Endodermal cell (in vitro differentiated cells): ENCODE results near the gene ENO4. TPM values are rescaled to one million over a fixed set of nuclear protein-coding genes. Genes with fewer than 3 reads are reported as not detected.

Experiments
- DNase-seq: peaks from one replicate; pipeline ENCODE4 v3.0.0-alpha.2; 2017
- H3K27ac ChIP-seq: 2 replicates; pipeline ENCODE4 v1.5.1; 2013; ENCODE audit warnings: mild to moderate bottlenecking, low read depth, low read length, moderate library complexity
- H3K27me3 ChIP-seq: 2 replicates; pipeline ENCODE4 v1.6.1; 2013; ENCODE audit warnings: mild to moderate bottlenecking, low read length, moderate library complexity; ENCODE audit not compliant: insufficient read depth, control insufficient read depth, poor library complexity, severe bottlenecking
- H3K36me3 ChIP-seq: 2 replicates; pipeline ENCODE4 v1.7.0; 2013; ENCODE audit warnings: mild to moderate bottlenecking, low read length, moderate library complexity; ENCODE audit not compliant: control insufficient read depth, insufficient read depth
- H3K4me1 ChIP-seq: one replicate; pipeline ENCODE4 v1.7.0; 2013; ENCODE audit warnings: low read length; ENCODE audit not compliant: control insufficient read depth, insufficient read depth
- H3K4me3 ChIP-seq: 2 replicates; pipeline ENCODE4 v1.5.1; 2013; ENCODE audit warnings: mild to moderate bottlenecking, low read length, moderate library complexity
- H3K9ac ChIP-seq: 2 replicates; pipeline ENCODE4 v1.6.1; 2013; ENCODE audit warnings: mild to moderate bottlenecking, low read length, moderate library complexity; ENCODE audit not compliant: poor library complexity, severe bottlenecking; ENCODE audit errors: extremely low read depth
- H3K9me3 ChIP-seq: 2 replicates; pipeline ENCODE4 v1.6.1; 2013; ENCODE audit warnings: mild to moderate bottlenecking, low read length, moderate library complexity; ENCODE audit not compliant: control insufficient read depth
- H3K27ac Mint-ChIP-seq: 2 replicates; pipeline ENCODE4 v1.8.0; 2020; ENCODE audit warnings: mixed read lengths
- H3K27me3 Mint-ChIP-seq: 2 replicates; pipeline ENCODE4 v1.8.0; 2021; ENCODE audit warnings: mild to moderate bottlenecking, mixed read lengths; ENCODE audit not compliant: insufficient read depth
- H3K36me3 Mint-ChIP-seq: 2 replicates; pipeline ENCODE4 v1.8.0; 2020; ENCODE audit warnings: low read depth, mixed read lengths
- H3K4me1 Mint-ChIP-seq: 2 replicates; pipeline ENCODE4 v1.8.0; 2020; ENCODE audit warnings: mixed read lengths
- H3K4me3 Mint-ChIP-seq: 2 replicates; pipeline ENCODE4 v1.8.0; 2020; ENCODE audit warnings: mild to moderate bottlenecking, moderate library complexity, mixed read lengths
- H3K9me3 Mint-ChIP-seq: 2 replicates; pipeline ENCODE4 v1.8.0; 2020; ENCODE audit warnings: mild to moderate bottlenecking, mixed read lengths
- CTCF ChIP-seq: fragments of 200-600 bp; sonication (generic); conservative IDR thresholded peaks from 2 replicates; pipeline ENCODE4 v1.5.0; 2021; ENCODE audit warnings: antibody characterized with exemption, mild to moderate bottlenecking
- WGBS, 2 experiments: methylation state at CpG; one replicate each; pipeline versions ENCODE4 v1.1.5 to v1.1.7; 2013; ENCODE audit warnings: missing lambda C conversion rate in 2 of 2, mixed read lengths in 1 of 2; ENCODE audit not compliant: insufficient coverage in 1 of 2, insufficient read length in 1 of 2; 5-methylcytosine and 5-hydroxymethylcytosine counted together
- total RNA-seq, 2 donors: library from RNA; stranded (reverse); fragmentation: NEBNext Ultra II Directional in 1 of 2; extraction: Animal tissue kit (Norgen Biotek cat#: 25700) in 1 of 2; gene quantifications; 2 replicates in 1 of 2; 3 replicates in 1 of 2; pipeline ENCODE4 v1.2.1, GENCODE V29; 2021

ENO4 gene
- total RNA-seq, 2 donors from 2014 or later = 1.1 to 2.2 TPM

- Histone ChIP-seq H3K9ac (no peak overlapping the region), H3K27ac (no peak overlapping the region), H3K4me1 (no peaks in the 10 kb centered on the region), H3K4me3 (no peak overlapping the region), H3K27me3 (no peaks in the 10 kb centered on the region), H3K9me3 (no peaks in the 10 kb centered on the region), H3K36me3 (no peaks in the 10 kb centered on the region)
- Mint-ChIP-seq H3K27ac (no peak overlapping the region), H3K4me3 (no peak overlapping the region), H3K4me1 (peaks cover 10% of the 10 kb centered on the region), H3K9me3 (no peaks in the 10 kb centered on the region), H3K27me3 (peaks cover 15% of the 10 kb centered on the region), H3K36me3 (no peaks in the 10 kb centered on the region)
- TF ChIP-seq CTCF = no peak
- DNase-seq = no peak
- WGBS, 2 experiments = 88 to 89% methylated on average over 17 to 22 of the region's 22 CpGs
These were observed 45.6 kb upstream of the ENO4 start for GRCh38 chr10:116803451-116804249.

- no peak overlapping the region for H3K4me3 Mint-ChIP-seq
- peaks cover 18% of the 10 kb centered on the region for H3K4me1 Mint-ChIP-seq
- Histone ChIP-seq H3K27ac (no peak overlapping the region), H3K36me3 (no peaks in the 10 kb centered on the region), H3K4me1 (no peaks in the 10 kb centered on the region), H3K27me3 (no peaks in the 10 kb centered on the region), H3K9me3 (no peaks in the 10 kb centered on the region), H3K9ac (no peak overlapping the region), H3K4me3 (no peak overlapping the region)
- 89 to 91% methylated on average over 9 to 13 of the region's 13 CpGs for WGBS, 2 experiments
- peaks cover 2% of the 10 kb centered on the region for H3K36me3 Mint-ChIP-seq
- no peak overlapping the region for H3K27ac Mint-ChIP-seq
- DNase-seq = no peak
- H3K27me3 Mint-ChIP-seq = peaks cover 14% of the 10 kb centered on the region
- H3K9me3 Mint-ChIP-seq = no peaks in the 10 kb centered on the region
- no peak for TF ChIP-seq CTCF
These were observed 40.6 kb upstream of the ENO4 start for GRCh38 chr10:116808706-116809105.

- H3K27ac ChIP-seq = no peak overlapping the region
- peak; percentile 89 for TF ChIP-seq CTCF
- Mint-ChIP-seq H3K4me3 (peak overlapping the region; percentile 33), H3K27ac (peak overlapping the region; percentile 76), H3K9me3 (no peaks in the 10 kb centered on the region), H3K36me3 (peaks cover 2% of the 10 kb centered on the region), H3K4me1 (peaks cover 18% of the 10 kb centered on the region), H3K27me3 (peaks cover 12% of the 10 kb centered on the region)
- DNase-seq = peak; percentile 86
- no peaks in the 10 kb centered on the region for H3K27me3 ChIP-seq
- H3K4me1 ChIP-seq = no peaks in the 10 kb centered on the region
- no peak overlapping the region for H3K4me3 ChIP-seq
- WGBS, 2 experiments = 88 to 93% methylated on average over 19 to 20 of the region's 20 CpGs
- no peaks in the 10 kb centered on the region for H3K9me3 ChIP-seq
- H3K9ac ChIP-seq = no peak overlapping the region
- H3K36me3 ChIP-seq = no peaks in the 10 kb centered on the region
These were observed 39.7 kb upstream of the ENO4 start for GRCh38 chr10:116809483-116810119.
